ENCODE measurements around the gene SERPINA10.
"Not testable (repeated sequence)": the region's sequence is repeated elsewhere in the genome, so short reads cannot be mapped to it uniquely, and the experiment has no call there.

The SERPINA10 gene

DNA sequence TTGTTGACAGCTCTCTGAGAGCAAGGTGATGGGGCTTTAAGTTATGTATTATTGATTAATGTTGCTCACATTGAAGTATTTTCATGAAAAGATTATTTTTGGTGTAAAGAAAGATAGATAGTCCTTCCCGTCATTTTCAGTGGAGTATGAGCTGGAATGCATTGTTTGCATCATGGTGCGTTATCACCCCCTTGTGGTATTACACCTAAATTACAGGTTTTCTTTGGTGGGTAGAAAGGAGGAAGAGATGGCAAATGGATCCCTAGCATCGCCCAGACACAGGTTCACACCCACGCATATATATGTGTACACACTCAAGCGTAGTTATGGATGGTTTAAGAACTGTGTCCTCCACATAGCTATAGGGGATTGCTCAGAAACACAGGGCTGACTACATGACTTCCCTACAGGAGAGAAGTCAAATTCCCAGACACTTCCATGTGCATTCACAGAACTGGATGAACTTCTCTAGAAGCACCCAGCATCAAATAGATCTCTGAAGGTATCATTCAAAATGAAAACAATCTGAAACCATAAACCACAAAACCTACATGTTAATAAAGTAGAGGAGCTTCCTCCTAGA is 14.4 kb upstream of the SERPINA10 start:
- Histone ChIP-seq H3K4me3 (ENCODE audit: low read length) (no peak overlapping the region), H3K27me3 (ENCODE audit: insufficient read depth, low read length) (no peaks in the 10 kb centered on the region), H3K4me1 (ENCODE audit: insufficient read depth, low read length) (no peaks in the 10 kb centered on the region), H2AFZ (ENCODE audit: low read depth, low read length) (no peak overlapping the region), H3K9me3 (ENCODE audit: low read length) (no peaks in the 10 kb centered on the region), H3K36me3 (ENCODE audit: insufficient read depth, low read length) (no peaks in the 10 kb centered on the region)

DNA sequence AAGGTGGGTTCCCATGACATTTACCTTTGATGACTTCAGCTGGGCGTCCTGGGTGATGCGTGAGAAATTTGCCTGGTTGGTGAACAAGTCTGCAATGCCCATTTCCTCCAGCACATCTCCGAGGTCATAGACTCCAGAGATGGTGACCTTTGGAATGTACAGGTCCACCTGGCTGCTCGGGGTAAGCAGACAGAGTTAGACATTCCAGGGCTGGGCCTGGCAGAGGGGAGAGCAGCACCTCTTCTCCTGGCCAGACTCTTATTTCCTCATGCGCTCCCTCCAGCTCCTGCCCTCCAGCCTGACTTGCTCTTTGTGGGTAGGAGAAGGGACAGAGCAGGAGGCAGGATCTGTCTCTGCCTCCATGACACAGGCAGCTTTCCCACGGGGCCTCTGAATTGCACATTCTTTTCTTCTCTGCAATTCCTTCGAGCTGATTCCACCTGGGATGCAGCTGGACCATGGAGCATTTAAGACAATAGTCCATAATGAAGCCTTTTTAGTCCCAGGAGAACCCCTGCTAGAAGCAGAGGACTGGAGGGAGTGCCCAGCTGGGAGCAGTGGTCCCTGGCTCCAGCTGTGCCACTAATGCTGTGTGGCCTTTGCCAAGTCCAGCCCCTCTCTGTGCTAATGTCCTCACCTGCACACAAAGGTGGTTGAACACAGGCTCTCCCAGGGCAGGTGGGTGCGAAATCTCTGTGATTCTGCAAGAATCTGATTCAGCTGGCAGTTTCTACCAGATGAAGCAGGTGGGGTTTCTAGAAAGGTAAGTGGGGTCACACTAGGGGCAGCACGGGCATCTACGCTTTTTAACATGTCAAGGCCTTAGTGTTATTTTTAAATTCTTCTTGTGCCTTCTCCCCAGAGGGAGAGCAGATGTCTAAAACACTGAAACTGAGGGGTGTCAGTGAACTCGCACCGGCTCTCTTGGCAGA is 13.2 kb upstream of the SERPINA10 start:
- Histone ChIP-seq H3K9me3 (ENCODE audit: low read length) (no peaks in the 10 kb centered on the region), H3K4me1 (ENCODE audit: insufficient read depth, low read length) (no peaks in the 10 kb centered on the region), H3K36me3 (ENCODE audit: insufficient read depth, low read length) (no peaks in the 10 kb centered on the region), H2AFZ (ENCODE audit: low read depth, low read length) (no peak overlapping the region), H3K4me3 (ENCODE audit: low read length) (no peak overlapping the region), H3K27me3 (ENCODE audit: insufficient read depth, low read length) (no peaks in the 10 kb centered on the region)

- Histone ChIP-seq H3K4me3 (ENCODE audit: low read length) (no peak overlapping the region), H3K9me3 (ENCODE audit: low read length) (no peaks in the 10 kb centered on the region), H3K4me1 (ENCODE audit: insufficient read depth, low read length) (no peaks in the 10 kb centered on the region), H2AFZ (ENCODE audit: low read depth, low read length) (no peak overlapping the region), H3K36me3 (ENCODE audit: insufficient read depth, low read length) (no peaks in the 10 kb centered on the region), H3K27me3 (ENCODE audit: insufficient read depth, low read length) (no peaks in the 10 kb centered on the region)
Observed at GRCh38 chr14:94305620-94306019, 12.6 kb upstream of the SERPINA10 start.

DNA sequence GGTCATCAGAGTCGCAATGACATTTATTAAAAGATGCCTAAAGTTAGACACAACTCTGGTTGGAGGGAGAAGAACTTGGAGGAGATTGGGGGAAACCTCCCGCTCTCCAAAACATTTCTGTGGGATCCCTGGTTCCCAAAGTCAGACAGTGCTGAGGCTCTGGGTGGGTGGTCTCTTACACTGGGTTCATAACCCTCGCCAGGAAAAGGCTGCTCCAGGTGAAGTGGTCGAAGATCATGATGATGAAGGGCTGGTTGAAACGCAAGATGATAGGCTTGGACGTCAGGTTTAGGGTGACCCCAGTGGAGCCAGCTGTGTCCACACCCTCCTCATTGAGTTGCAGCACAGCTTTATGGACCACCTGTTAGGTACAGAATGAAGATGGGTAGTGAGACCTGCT is 11.2 kb upstream of the SERPINA10 start:
- Histone ChIP-seq H2AFZ (ENCODE audit: low read depth, low read length) (no peak overlapping the region), H3K9me3 (ENCODE audit: low read length) (no peaks in the 10 kb centered on the region), H3K36me3 (ENCODE audit: insufficient read depth, low read length) (no peaks in the 10 kb centered on the region), H3K4me3 (ENCODE audit: low read length) (no peak overlapping the region), H3K27me3 (ENCODE audit: insufficient read depth, low read length) (no peaks in the 10 kb centered on the region), H3K4me1 (ENCODE audit: insufficient read depth, low read length) (no peaks in the 10 kb centered on the region)

DNA sequence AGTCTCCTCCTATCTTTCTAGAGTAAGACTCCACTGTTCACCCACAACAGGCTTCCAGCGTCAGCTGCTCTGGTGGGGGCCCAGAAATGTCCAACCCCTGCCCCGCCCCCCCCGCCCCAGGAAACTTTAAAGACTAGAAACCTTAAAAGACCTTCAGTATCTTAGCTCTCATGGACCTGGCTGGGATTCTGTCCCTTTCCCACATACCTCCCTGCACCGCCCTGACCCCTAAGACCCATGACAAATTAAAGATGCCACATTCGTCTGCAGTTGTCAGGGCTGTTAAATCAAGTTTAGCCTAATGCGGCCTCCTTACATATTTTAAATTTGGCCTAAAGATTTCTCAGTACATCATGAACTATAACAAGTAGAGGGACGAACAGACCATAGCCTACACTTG is 10.0 kb upstream of the SERPINA10 start:
- Histone ChIP-seq H3K4me1 (ENCODE audit: insufficient read depth, low read length) (no peaks in the 10 kb centered on the region), H3K27me3 (ENCODE audit: insufficient read depth, low read length) (no peaks in the 10 kb centered on the region), H3K4me3 (ENCODE audit: low read length) (no peak overlapping the region), H3K36me3 (ENCODE audit: insufficient read depth, low read length) (no peaks in the 10 kb centered on the region), H2AFZ (ENCODE audit: low read depth, low read length) (no peak overlapping the region), H3K9me3 (ENCODE audit: low read length) (no peaks in the 10 kb centered on the region)

- no peaks in the 10 kb centered on the region for H3K36me3 ChIP-seq (ENCODE audit: insufficient read depth, low read length)
- H3K4me3 ChIP-seq (ENCODE audit: low read length) = no peak overlapping the region
Observed at GRCh38 chr14:94298130-94298529, 5.1 kb upstream of the SERPINA10 start.

DNA sequence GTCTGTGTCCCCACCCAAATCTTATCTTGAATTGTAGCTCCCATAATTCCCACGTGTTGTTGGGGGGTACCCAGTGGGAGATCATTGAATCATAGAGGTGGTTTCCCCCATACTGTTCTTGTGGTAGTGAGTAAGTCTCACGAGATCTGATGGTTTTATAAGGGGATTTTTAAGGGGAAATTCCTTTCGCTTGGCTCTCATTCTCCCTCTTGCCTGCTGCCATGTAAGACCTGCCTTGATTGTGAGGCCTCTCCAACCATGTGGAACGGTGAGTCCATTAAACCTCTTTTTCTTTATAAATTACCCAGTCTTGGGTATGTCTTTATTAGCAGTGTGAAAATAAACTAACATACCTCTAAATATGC is 3.1 kb upstream of the SERPINA10 start:
- not testable (repeated sequence) for H3K4me3 ChIP-seq (ENCODE audit: low read length); H2AFZ ChIP-seq (ENCODE audit: low read depth, low read length); H3K27me3 ChIP-seq (ENCODE audit: insufficient read depth, low read length); H3K36me3 ChIP-seq (ENCODE audit: insufficient read depth, low read length); H3K4me1 ChIP-seq (ENCODE audit: insufficient read depth, low read length); H3K9me3 ChIP-seq (ENCODE audit: low read length)

More at GRCh38 chr14:94298130-94298529, 5.1 kb upstream of the SERPINA10 start:
- no peaks in the 10 kb centered on the region for H3K27me3 ChIP-seq (ENCODE audit: insufficient read depth, low read length)
- H3K4me1 ChIP-seq (ENCODE audit: insufficient read depth, low read length) = no peaks in the 10 kb centered on the region
- H2AFZ ChIP-seq (ENCODE audit: low read depth, low read length) = no peak overlapping the region
- H3K9me3 ChIP-seq (ENCODE audit: low read length) = no peaks in the 10 kb centered on the region

GRCh38 chr14:94295360-94296180 is 2.5 kb upstream of the SERPINA10 start:
- Histone ChIP-seq H3K27me3 (ENCODE audit: insufficient read depth, low read length) (no peaks in the 10 kb centered on the region), H3K4me1 (ENCODE audit: insufficient read depth, low read length) (no peaks in the 10 kb centered on the region), H3K36me3 (ENCODE audit: insufficient read depth, low read length) (no peaks in the 10 kb centered on the region), H3K4me3 (ENCODE audit: low read length) (no peak overlapping the region), H2AFZ (ENCODE audit: low read depth, low read length) (no peak overlapping the region), H3K9me3 (ENCODE audit: low read length) (no peaks in the 10 kb centered on the region)

- no peaks in the 10 kb centered on the region for H3K9me3 ChIP-seq (ENCODE audit: low read length)
- H2AFZ ChIP-seq (ENCODE audit: low read depth, low read length) = no peak overlapping the region
- H3K36me3 ChIP-seq (ENCODE audit: insufficient read depth, low read length) = no peaks in the 10 kb centered on the region
- H3K4me1 ChIP-seq (ENCODE audit: insufficient read depth, low read length) = no peaks in the 10 kb centered on the region
- no peaks in the 10 kb centered on the region for H3K27me3 ChIP-seq (ENCODE audit: insufficient read depth, low read length)
- no peak overlapping the region for H3K4me3 ChIP-seq (ENCODE audit: low read length)
Observed at GRCh38 chr14:94293578-94293924, 483 bp upstream of the SERPINA10 start.

DNA sequence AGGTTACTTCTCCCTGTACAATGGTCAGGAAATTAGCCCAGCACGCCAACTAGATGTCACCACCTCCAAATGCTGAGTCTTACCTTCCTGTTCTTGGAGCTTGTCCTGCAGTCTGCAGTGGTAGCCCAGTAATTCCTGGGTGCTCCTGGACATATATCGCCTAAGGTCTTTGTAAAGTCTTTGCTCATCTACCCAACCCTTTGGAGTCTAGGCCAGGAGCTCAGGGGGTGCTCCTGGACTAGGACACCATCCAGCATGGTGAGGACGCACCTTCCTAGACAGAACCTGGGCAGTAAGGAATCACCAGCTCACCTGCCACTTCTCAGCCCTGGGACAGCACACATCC is 569 bp downstream of the SERPINA10 start:
- H3K4me1 ChIP-seq (ENCODE audit: insufficient read depth, low read length) = no peaks in the 10 kb centered on the region
- H3K27me3 ChIP-seq (ENCODE audit: insufficient read depth, low read length) = no peaks in the 10 kb centered on the region
- H2AFZ ChIP-seq (ENCODE audit: low read depth, low read length) = no peak overlapping the region
- no peaks in the 10 kb centered on the region for H3K36me3 ChIP-seq (ENCODE audit: insufficient read depth, low read length)
- H3K9me3 ChIP-seq (ENCODE audit: low read length) = no peaks in the 10 kb centered on the region
- H3K4me3 ChIP-seq (ENCODE audit: low read length) = no peak overlapping the region

GRCh38 chr14:94291906-94292525 is 1.1 kb downstream of the SERPINA10 start:
- H3K27me3 ChIP-seq (ENCODE audit: insufficient read depth, low read length) = no peaks in the 10 kb centered on the region
- H3K36me3 ChIP-seq (ENCODE audit: insufficient read depth, low read length) = no peaks in the 10 kb centered on the region
- H3K9me3 ChIP-seq (ENCODE audit: low read length) = no peaks in the 10 kb centered on the region
- no peaks in the 10 kb centered on the region for H3K4me1 ChIP-seq (ENCODE audit: insufficient read depth, low read length)
- H3K4me3 ChIP-seq (ENCODE audit: low read length) = no peak overlapping the region
- H2AFZ ChIP-seq (ENCODE audit: low read depth, low read length) = no peak overlapping the region

GRCh38 chr14:94291159-94291905 is 1.7 kb downstream of the SERPINA10 start:
- no peaks in the 10 kb centered on the region for H3K4me1 ChIP-seq (ENCODE audit: insufficient read depth, low read length)
- H3K36me3 ChIP-seq (ENCODE audit: insufficient read depth, low read length) = no peaks in the 10 kb centered on the region

More at GRCh38 chr14:94291159-94291905, 1.7 kb downstream of the SERPINA10 start:
- no peak overlapping the region for H3K4me3 ChIP-seq (ENCODE audit: low read length)
- H2AFZ ChIP-seq (ENCODE audit: low read depth, low read length) = no peak overlapping the region
- H3K27me3 ChIP-seq (ENCODE audit: insufficient read depth, low read length) = no peaks in the 10 kb centered on the region
- no peaks in the 10 kb centered on the region for H3K9me3 ChIP-seq (ENCODE audit: low read length)

Data from neuron (in vitro differentiated cells).